ENCODE data around the gene RPL23.
A peak's percentile ranks its signal among the peaks of the same experiment; 100 is the strongest.

RPL23 gene

GRCh38 chr17:38873640-38874380 lies 20.3 kb upstream of the RPL23 start:
- no peak overlapping the region for H3K27ac ChIP-seq (ENCODE audit: low read depth in 2 of 2, low read length in 2 of 2)
- H3K36me3 ChIP-seq (ENCODE audit: control insufficient read depth in 2 of 2, insufficient read depth in 2 of 2, low read length in 2 of 2): peaks cover 13 to 33% of the 10 kb centered on the region in 2 donors
- no peaks in the 10 kb centered on the region for H3K27me3 ChIP-seq (ENCODE audit: control insufficient read depth in 2 of 2, insufficient read depth in 2 of 2, low read length in 2 of 2)
- H3K4me1 ChIP-seq (ENCODE audit: control insufficient read depth in 2 of 2, insufficient read depth in 2 of 2, low read length in 2 of 2): peaks cover 43 to 60% of the 10 kb centered on the region in 2 donors
- peak overlapping the region in 1 of 2 donors; percentile 28 for H3K4me3 ChIP-seq (ENCODE audit: low read length in 2 of 2)
- no peaks in the 10 kb centered on the region for H3K9me3 ChIP-seq (ENCODE audit: control insufficient read depth in 2 of 2, low read length in 2 of 2)
- H3K9ac ChIP-seq (ENCODE audit: low read depth in 1 of 2, low read length in 2 of 2): peak overlapping the region; percentile 9 to 82

GRCh38 chr17:38872671-38873385 lies 19.3 kb upstream of the RPL23 start:
- peaks cover 43 to 61% of the 10 kb centered on the region in 2 donors for H3K4me1 ChIP-seq (ENCODE audit: control insufficient read depth in 2 of 2, insufficient read depth in 2 of 2, low read length in 2 of 2)
- H3K27me3 ChIP-seq (ENCODE audit: control insufficient read depth in 2 of 2, insufficient read depth in 2 of 2, low read length in 2 of 2): no peaks in the 10 kb centered on the region
- peaks cover 3 to 24% of the 10 kb centered on the region in 2 donors for H3K36me3 ChIP-seq (ENCODE audit: control insufficient read depth in 2 of 2, insufficient read depth in 2 of 2, low read length in 2 of 2)
- H3K27ac ChIP-seq (ENCODE audit: low read depth in 2 of 2, low read length in 2 of 2): peak overlapping the region; percentile 96 to 99
- no peaks in the 10 kb centered on the region for H3K9me3 ChIP-seq (ENCODE audit: control insufficient read depth in 2 of 2, low read length in 2 of 2)
- peak overlapping the region; percentile 58 to 82 for H3K9ac ChIP-seq (ENCODE audit: low read depth in 1 of 2, low read length in 2 of 2)
- H3K4me3 ChIP-seq (ENCODE audit: low read length in 2 of 2): peak overlapping the region; percentile 86 to 87

- H3K36me3 ChIP-seq (ENCODE audit: control insufficient read depth in 2 of 2, insufficient read depth in 2 of 2, low read length in 2 of 2): peaks cover 3 to 18% of the 10 kb centered on the region in 2 donors
- no peaks in the 10 kb centered on the region for H3K9me3 ChIP-seq (ENCODE audit: control insufficient read depth in 2 of 2, low read length in 2 of 2)
- no peaks in the 10 kb centered on the region for H3K27me3 ChIP-seq (ENCODE audit: control insufficient read depth in 2 of 2, insufficient read depth in 2 of 2, low read length in 2 of 2)
- peak overlapping the region; percentile 58 to 82 for H3K9ac ChIP-seq (ENCODE audit: low read depth in 1 of 2, low read length in 2 of 2)
- peaks cover 39 to 55% of the 10 kb centered on the region in 2 donors for H3K4me1 ChIP-seq (ENCODE audit: control insufficient read depth in 2 of 2, insufficient read depth in 2 of 2, low read length in 2 of 2)
- H3K4me3 ChIP-seq (ENCODE audit: low read length in 2 of 2): peak overlapping the region; percentile 86 to 87
- peak overlapping the region; percentile 96 to 99 for H3K27ac ChIP-seq (ENCODE audit: low read depth in 2 of 2, low read length in 2 of 2)
Observed at GRCh38 chr17:38872027-38872511, 18.5 kb upstream of the RPL23 start.

GRCh38 chr17:38871247-38872015 lies 17.9 kb upstream of the RPL23 start:
- peaks cover 36 to 52% of the 10 kb centered on the region in 2 donors for H3K4me1 ChIP-seq (ENCODE audit: control insufficient read depth in 2 of 2, insufficient read depth in 2 of 2, low read length in 2 of 2)
- H3K9me3 ChIP-seq (ENCODE audit: control insufficient read depth in 2 of 2, low read length in 2 of 2): no peaks in the 10 kb centered on the region
- peak overlapping the region; percentile 96 to 99 for H3K27ac ChIP-seq (ENCODE audit: low read depth in 2 of 2, low read length in 2 of 2)
- H3K27me3 ChIP-seq (ENCODE audit: control insufficient read depth in 2 of 2, insufficient read depth in 2 of 2, low read length in 2 of 2): no peaks in the 10 kb centered on the region
- H3K9ac ChIP-seq (ENCODE audit: low read depth in 1 of 2, low read length in 2 of 2): peak overlapping the region; percentile 74 to 82
- peaks cover 0 to 16% of the 10 kb centered on the region in 2 donors for H3K36me3 ChIP-seq (ENCODE audit: control insufficient read depth in 2 of 2, insufficient read depth in 2 of 2, low read length in 2 of 2)
- peak overlapping the region; percentile 86 to 87 for H3K4me3 ChIP-seq (ENCODE audit: low read length in 2 of 2)

- Histone ChIP-seq H3K9ac (ENCODE audit: low read depth in 1 of 2, low read length in 2 of 2) (peak overlapping the region; percentile 95 to 98), H3K27ac (ENCODE audit: low read depth in 2 of 2, low read length in 2 of 2) (peak overlapping the region; percentile 96 to 99), H3K36me3 (ENCODE audit: control insufficient read depth in 2 of 2, insufficient read depth in 2 of 2, low read length in 2 of 2) (peaks cover 0 to 16% of the 10 kb centered on the region in 2 donors), H3K4me1 (ENCODE audit: control insufficient read depth in 2 of 2, insufficient read depth in 2 of 2, low read length in 2 of 2) (peaks cover 36 to 50% of the 10 kb centered on the region in 2 donors), H3K9me3 (ENCODE audit: control insufficient read depth in 2 of 2, low read length in 2 of 2) (no peaks in the 10 kb centered on the region), H3K27me3 (ENCODE audit: control insufficient read depth in 2 of 2, insufficient read depth in 2 of 2, low read length in 2 of 2) (no peaks in the 10 kb centered on the region), H3K4me3 (ENCODE audit: low read length in 2 of 2) (peak overlapping the region; percentile 86 to 87)
Observed at GRCh38 chr17:38870259-38871165, 17.0 kb upstream of the RPL23 start.

GRCh38 chr17:38869526-38870258 lies 16.2 kb upstream of the RPL23 start, which contains the start of gene LASP1:
Gene LASP1, plus strand, starts transcription at chr17:38870058. Its CDS starts 132 bp downstream, at chr17:38870190.
- peak within 1 kb of the TSS; percentile 95 to 98 for H3K9ac ChIP-seq (ENCODE audit: low read depth in 1 of 2, low read length in 2 of 2)
- peak within 1 kb of the TSS; percentile 86 to 87 for H3K4me3 ChIP-seq (ENCODE audit: low read length in 2 of 2)
- peak within 1 kb of the TSS; percentile 96 to 99 for H3K27ac ChIP-seq (ENCODE audit: low read depth in 2 of 2, low read length in 2 of 2)
- H3K36me3 ChIP-seq (ENCODE audit: control insufficient read depth in 2 of 2, insufficient read depth in 2 of 2, low read length in 2 of 2): peaks cover 0 to 16% of the 10 kb centered on the region in 2 donors
- H3K27me3 ChIP-seq (ENCODE audit: control insufficient read depth in 2 of 2, insufficient read depth in 2 of 2, low read length in 2 of 2): no peaks in the 10 kb centered on the region
- H3K9me3 ChIP-seq (ENCODE audit: control insufficient read depth in 2 of 2, low read length in 2 of 2): no peaks in the 10 kb centered on the region
- H3K4me1 ChIP-seq (ENCODE audit: control insufficient read depth in 2 of 2, insufficient read depth in 2 of 2, low read length in 2 of 2): peaks cover 31 to 43% of the 10 kb centered on the region in 2 donors

GRCh38 chr17:38868817-38869525 lies 15.4 kb upstream of the RPL23 start:
- Histone ChIP-seq H3K9ac (ENCODE audit: low read depth in 1 of 2, low read length in 2 of 2) (peak overlapping the region; percentile 89 to 98), H3K4me3 (ENCODE audit: low read length in 2 of 2) (peak overlapping the region; percentile 86 to 87), H3K27ac (ENCODE audit: low read depth in 2 of 2, low read length in 2 of 2) (peak overlapping the region; percentile 96 to 99), H3K4me1 (ENCODE audit: control insufficient read depth in 2 of 2, insufficient read depth in 2 of 2, low read length in 2 of 2) (peaks cover 25 to 36% of the 10 kb centered on the region in 2 donors), H3K9me3 (ENCODE audit: control insufficient read depth in 2 of 2, low read length in 2 of 2) (no peaks in the 10 kb centered on the region), H3K36me3 (ENCODE audit: control insufficient read depth in 2 of 2, insufficient read depth in 2 of 2, low read length in 2 of 2) (peaks cover 0 to 10% of the 10 kb centered on the region in 2 donors), H3K27me3 (ENCODE audit: control insufficient read depth in 2 of 2, insufficient read depth in 2 of 2, low read length in 2 of 2) (no peaks in the 10 kb centered on the region)

- Histone ChIP-seq H3K9ac (ENCODE audit: low read depth in 1 of 2, low read length in 2 of 2) (peak overlapping the region; percentile 28 to 89), H3K27ac (ENCODE audit: low read depth in 2 of 2, low read length in 2 of 2) (peak overlapping the region; percentile 96 to 99), H3K27me3 (ENCODE audit: control insufficient read depth in 2 of 2, insufficient read depth in 2 of 2, low read length in 2 of 2) (no peaks in the 10 kb centered on the region), H3K9me3 (ENCODE audit: control insufficient read depth in 2 of 2, low read length in 2 of 2) (no peaks in the 10 kb centered on the region), H3K4me3 (ENCODE audit: low read length in 2 of 2) (peak overlapping the region; percentile 86 to 87), H3K36me3 (ENCODE audit: control insufficient read depth in 2 of 2, insufficient read depth in 2 of 2, low read length in 2 of 2) (peaks cover 0 to 6% of the 10 kb centered on the region in 2 donors), H3K4me1 (ENCODE audit: control insufficient read depth in 2 of 2, insufficient read depth in 2 of 2, low read length in 2 of 2) (peaks cover 17 to 28% of the 10 kb centered on the region in 2 donors)
Observed at GRCh38 chr17:38867968-38868816, 14.7 kb upstream of the RPL23 start.
